Hematopoietic multipotent progenitor cell treated with erythropoietin and hydrocortisone succinate and interleukin-3 and kit ligand, for 15 days (in vitro differentiated cells): ENCODE data around the gene MORN4.
"Not testable (repeated sequence)": the region's sequence is repeated elsewhere in the genome, so short reads cannot be mapped to it uniquely, and the experiment has no call there.

Source experiments
- DNase-seq: peaks from one replicate; pipeline ENCODE4 v3.0.0-alpha.2; 2015; ENCODE audit warnings: low spot score

Gene MORN4

GRCh38 chr10:97640868-97641811, 7.8 kb upstream of the MORN4 start:
- DNase-seq: peak; percentile 43

GRCh38 chr10:97640174-97640867, 7.0 kb upstream of the MORN4 start, which contains the start of gene PI4K2A:
PI4K2A (plus strand) TSS chr10:97640671; CDS start chr10:97640743, 72 bp downstream.
- DNase-seq: peak; percentile 100

GRCh38 chr10:97639090-97639489, 5.8 kb upstream of the MORN4 start:
- not testable (repeated sequence) for DNase-seq

DNA sequence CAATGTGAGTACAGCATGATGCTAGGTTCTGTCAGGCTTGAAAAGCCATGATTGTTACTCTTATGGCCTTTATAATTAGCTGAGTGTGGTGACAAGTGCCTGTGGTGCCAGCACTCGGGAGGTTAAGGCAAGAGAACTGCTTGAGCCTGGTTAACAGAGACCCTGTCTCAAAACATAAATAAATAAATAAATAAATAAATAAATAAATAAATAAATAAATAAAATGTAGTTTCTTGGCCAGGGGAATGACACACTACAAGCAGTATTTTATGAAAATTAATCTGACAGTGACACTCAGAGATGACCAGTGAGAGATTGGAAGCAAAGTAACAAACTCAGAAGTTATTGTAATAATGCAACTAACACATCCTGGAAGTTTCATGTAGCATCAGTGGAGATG, 2.3 kb upstream of the MORN4 start:
- no peak for DNase-seq

- peak; percentile 67 for DNase-seq
Observed at GRCh38 chr10:97633921-97634320, 621 bp upstream of the MORN4 start.

DNA sequence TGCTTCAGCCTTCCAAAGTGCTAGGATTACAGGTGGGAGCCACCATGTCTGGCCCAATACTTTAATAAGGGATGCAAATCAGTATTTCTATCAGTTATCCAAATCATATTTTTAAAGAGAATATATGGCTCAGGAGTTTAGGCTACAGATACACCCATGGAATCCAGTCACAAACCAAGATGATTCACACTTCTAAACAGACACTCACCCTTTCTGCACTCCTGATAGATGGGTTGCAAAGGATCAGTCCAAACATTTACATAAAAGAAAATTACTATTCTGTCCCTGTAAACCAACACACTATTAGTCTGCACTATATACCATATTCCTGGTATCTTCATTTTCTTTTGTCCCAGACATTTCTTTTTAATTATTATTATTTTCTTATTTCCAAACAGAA, 2.2 kb downstream of the MORN4 start:
- DNase-seq: no peak

GRCh38 chr10:97629289-97629688, 4.0 kb downstream of the MORN4 start:
- DNase-seq: no peak

DNA sequence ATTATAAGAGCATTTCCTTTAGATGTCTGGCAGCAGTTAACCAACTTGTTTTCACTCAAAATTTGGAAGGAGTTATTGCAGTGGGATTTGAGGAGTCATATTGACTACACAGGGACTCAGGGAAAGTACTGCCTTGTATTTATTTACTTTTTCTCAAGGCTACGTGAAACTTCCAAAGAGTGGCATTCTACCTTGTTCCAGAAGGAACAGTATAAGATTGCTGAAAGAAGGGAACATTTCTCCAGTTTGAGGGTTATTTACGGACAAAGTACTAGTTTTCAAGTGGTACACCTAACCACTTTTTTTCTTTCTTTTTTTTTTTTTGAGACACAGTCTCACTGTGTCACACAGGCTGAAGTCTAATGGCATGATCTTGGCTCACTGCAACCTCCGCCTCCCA, 5.1 kb downstream of the MORN4 start:
- no peak for DNase-seq

DNA sequence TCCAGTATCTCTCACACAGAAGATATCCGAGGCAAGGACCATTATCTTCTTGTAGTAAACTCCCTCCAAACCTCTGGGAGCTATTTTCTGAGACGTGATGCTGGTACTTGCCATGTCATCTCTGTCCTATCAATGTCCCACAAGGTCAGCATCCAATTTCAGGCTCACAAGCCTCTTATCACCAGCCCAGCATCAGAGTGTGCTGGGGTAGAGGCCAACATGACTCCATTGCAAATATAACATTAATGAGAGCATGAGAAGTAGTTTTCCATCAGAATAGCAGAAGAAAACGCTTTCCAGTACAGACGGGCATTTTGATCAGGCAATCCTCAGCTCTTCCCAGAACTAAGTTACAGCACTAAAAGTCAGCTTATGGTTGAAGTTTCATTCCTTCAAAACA, 5.6 kb downstream of the MORN4 start:
- DNase-seq: peak; percentile 71

DNA sequence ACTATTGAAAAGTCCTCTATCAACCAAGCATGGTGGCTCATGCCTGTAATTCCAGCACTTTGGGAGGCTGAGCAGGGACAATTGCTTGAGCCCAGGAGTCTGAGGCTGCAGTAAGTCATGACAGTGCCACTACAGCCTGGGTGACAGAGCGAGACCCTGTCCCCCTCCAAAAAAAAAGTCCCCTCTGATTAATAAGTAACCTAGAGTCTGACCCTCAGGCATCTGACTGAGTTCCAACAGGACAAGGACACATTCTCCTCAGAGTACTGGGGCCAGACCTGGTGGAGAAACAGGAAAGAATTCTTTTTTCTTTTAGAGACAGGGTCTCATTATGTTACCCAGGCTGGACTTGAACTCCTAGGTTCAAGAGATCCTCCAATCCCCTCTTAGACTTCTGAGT, 10.0 kb downstream of the MORN4 start:
- DNase-seq: no peak

- DNase-seq: no peak
Observed at GRCh38 chr10:97618733-97619132, 14.6 kb downstream of the MORN4 start.

DNA sequence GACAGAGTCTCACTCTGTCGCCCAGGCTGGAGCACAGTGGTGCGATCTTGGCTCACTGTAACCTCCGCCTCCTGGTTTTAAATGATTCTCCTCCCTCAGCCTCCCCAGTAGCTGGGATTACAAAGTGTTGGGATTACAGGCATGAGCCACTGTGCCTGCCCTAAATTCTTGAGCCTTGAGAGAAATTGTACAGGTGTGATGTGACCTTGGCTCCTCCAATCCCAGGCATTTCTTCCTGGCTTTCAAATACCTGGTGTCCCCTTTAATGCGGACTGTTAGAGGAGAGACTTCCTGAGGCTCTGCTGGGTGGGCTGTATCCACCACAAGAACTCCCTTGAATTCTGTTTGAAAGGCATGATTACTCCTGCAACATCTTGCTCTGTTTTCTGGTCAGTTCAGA, 15.0 kb downstream of the MORN4 start:
- no peak for DNase-seq

DNA sequence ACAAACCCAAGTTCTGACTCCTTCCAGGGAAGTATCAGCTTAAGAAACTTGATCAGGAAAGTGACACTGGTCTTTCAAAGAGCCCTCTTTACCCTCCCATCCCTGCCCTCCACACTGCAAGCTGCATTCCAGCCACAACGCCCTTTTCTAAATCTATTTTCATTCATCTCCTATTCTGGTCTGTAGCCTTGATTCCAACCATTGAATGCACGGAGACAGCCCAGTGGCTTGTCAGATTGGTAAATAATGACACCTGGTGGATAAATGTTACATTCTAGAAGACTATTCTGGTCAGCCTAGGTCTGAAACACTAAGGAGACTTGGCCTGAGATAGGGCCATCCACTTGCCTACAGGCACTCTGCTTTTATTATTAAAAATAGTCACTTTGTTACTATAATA, 20.9 kb downstream of the MORN4 start:
- peak; percentile 40 for DNase-seq

DNA sequence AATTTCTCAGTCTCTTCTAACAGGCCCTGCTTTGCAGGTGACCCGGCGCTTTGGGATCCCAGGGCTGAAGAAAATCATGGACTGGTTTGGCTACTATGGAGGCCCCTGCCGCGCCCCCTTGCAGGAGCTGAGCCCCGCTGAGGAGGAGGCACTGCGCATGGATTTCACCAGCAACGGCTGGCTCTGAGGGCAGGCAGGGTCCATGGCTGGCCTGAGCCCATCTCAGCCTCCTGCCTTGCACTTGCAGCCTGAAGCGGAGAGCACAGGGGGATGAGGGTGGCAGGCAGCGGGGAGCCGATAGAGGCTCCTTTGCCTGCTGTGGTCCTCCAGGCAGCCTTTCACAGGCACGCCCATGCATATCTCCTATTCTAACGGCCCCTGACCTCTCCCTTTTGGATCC, 21.8 kb downstream of the MORN4 start:
- DNase-seq: no peak

- DNase-seq: no peak
Observed at GRCh38 chr10:97608991-97609561, 24.2 kb downstream of the MORN4 start.

GRCh38 chr10:97607095-97607636, 26.1 kb downstream of the MORN4 start:
- no peak for DNase-seq

DNA sequence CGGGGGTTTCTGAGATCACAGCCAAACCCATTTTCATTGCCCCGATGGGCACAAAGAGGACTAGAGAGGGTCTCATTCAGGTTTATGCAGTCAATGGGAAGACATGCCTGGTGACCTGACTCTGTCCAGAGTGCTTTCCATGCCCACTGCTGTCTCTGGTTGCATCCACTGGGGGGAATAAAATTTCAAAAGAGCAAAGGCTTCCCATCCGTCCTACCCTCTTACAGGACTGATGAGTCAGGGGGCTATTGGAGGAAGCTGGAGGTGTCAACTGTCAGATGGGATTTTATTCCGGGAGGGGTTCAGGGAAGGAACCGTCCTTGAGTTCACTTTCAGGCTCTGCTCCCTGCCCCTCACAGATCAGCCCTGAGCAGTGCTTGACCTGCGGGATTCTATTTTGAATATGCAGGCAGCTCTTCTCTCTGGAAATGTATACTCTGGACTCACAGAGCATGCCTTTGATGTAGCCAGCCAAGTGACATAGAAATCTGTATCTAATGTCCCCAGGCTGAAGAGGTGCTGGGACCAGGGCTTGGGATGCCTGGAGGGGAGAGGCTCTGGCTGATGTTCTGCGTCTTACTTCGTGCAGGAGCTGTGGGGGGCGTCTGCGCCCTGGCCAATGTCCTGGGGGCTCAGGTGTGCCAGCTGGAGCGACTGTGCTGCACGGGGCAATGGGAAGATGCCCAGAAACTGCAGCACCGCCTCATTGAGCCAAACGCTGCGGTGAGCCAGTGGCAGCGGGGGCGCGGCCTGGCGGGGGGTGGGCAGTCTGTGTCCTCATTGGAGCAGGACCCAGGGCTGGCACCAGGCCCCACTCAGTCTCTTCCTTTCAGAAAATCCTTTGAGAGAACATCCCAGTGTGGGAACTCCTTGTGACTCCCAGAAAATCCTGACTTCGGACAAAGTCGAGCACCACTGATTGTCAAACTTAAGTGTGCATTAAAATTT, 31.8 kb downstream of the MORN4 start:
- DNase-seq: no peak

GRCh38 chr10:97600616-97601015, 32.7 kb downstream of the MORN4 start:
- no peak for DNase-seq

GRCh38 chr10:97599272-97599619, 34.1 kb downstream of the MORN4 start:
- DNase-seq: no peak

DNA sequence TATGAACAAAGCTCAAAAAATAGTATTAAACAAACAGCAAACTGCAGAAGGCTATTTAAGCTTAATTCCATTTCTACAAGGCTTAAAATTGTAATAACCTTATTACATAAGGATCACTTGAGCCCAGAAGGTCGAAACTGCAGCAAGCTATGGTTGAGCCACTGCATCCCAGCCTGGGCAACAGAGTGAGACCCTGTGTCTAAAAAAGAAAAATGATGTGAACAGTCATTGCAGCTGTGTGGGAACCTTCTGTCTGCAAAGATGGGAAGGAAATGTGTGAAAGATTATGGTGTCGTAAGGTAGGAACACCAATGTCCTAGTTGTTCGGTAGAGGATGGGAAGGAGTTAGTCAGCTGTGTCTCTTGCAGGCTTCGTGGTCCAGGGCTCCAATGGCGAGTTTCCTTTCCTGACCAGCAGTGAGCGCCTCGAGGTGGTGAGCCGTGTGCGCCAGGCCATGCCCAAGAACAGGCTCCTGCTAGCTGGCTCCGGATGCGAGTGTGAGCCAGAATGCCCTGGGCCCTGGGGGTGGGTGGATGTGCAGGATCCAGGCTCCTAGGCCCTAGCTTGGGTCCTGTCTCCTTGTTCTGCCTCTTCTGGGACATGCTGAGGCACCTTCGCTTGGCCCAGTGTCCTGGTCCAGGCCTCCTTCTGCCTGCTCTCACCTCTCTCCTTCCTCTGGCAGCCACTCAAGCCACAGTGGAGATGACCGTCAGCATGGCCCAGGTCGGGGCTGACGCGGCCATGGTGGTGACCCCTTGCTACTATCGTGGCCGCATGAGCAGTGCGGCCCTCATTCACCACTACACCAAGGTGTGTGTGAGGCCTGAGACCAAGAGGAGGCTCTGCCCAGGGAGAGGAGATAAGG, 34.7 kb downstream of the MORN4 start:
- DNase-seq: no peak

GRCh38 chr10:97597778-97598177, 35.5 kb downstream of the MORN4 start:
- peak; percentile 30 for DNase-seq
